SK-N-SH (cell line): ENCODE data around the gene LIN28B. TPM values are rescaled to one million over a fixed set of nuclear protein-coding genes. Genes with fewer than 3 reads are reported as not detected.

Experiments
- CTCF ChIA-PET: fragments of 300-600, 350-600 bp; formaldehyde crosslinking; extraction: SDS; loops from one replicate; lab custom pipeline; 2021; lab: Yijun Ruan, JAX
- POLR2A ChIA-PET: fragments of 350-600 bp; sonication (Branson Sonifier 250); formaldehyde crosslinking; extraction: SDS; loops from one replicate; lab custom pipeline; 2020; ENCODE audit warnings: antibody characterized with exemption, inconsistent platforms; lab: Yijun Ruan, JAX
- DNase-seq: peaks from one replicate; pipeline ENCODE4 v3.0.0; 2012
- H2AFZ ChIP-seq: fragments of 200-600 bp; sonication (generic); 2 replicates; pipeline ENCODE4 v1.8.1; 2016; ENCODE audit warnings: antibody characterized with exemption, mild to moderate bottlenecking, low read depth
- H3F3A ChIP-seq: fragments of 200-600 bp; sonication (generic); replicated peaks from 2 replicates; pipeline ENCODE3; 2016; ENCODE audit warnings: antibody characterized with exemption, mild to moderate bottlenecking; ENCODE audit not compliant: insufficient read depth
- H3K27ac ChIP-seq, 2 experiments: fragments of 200-500 bp in 1 of 2; fragments of 200-600 bp in 1 of 2; sonication (Bioruptor generic) in 1 of 2; sonication (generic), shearing (Covaris generic) in 1 of 2; 2 replicates each; pipeline versions ENCODE4 v1.5.1 to v1.6.1; 2014 to 2016; ENCODE audit warnings: low read depth in 2 of 2, inconsistent platforms in 1 of 2, low read length in 1 of 2, mild to moderate bottlenecking in 1 of 2, mixed read lengths in 1 of 2
- H3K27me3 ChIP-seq: fragments of 200-600 bp; sonication (generic), shearing (Covaris generic); 2 replicates; pipeline ENCODE4 v1.6.1; 2016; ENCODE audit warnings: mixed run types; ENCODE audit not compliant: insufficient read depth
- H3K36me3 ChIP-seq, 2 experiments: fragments of 200-500 bp in 1 of 2; fragments of 200-600 bp in 1 of 2; sonication (Bioruptor generic) in 1 of 2; sonication (generic) in 1 of 2; replicated peaks in 1 of 2; 2 replicates each; pipeline versions ENCODE3 to v1.5.1; 2014 to 2016; ENCODE audit warnings: low read length in 1 of 2, mild to moderate bottlenecking in 1 of 2; ENCODE audit not compliant: insufficient read depth in 2 of 2, control insufficient read depth in 1 of 2
- H3K4me1 ChIP-seq, 2 experiments: fragments of 200-500 bp in 1 of 2; fragments of 200-600 bp in 1 of 2; sonication (Bioruptor generic) in 1 of 2; sonication (generic), shearing (Covaris generic) in 1 of 2; 2 replicates each; pipeline versions ENCODE4 v1.5.1 to v1.6.1; 2014 to 2016; ENCODE audit warnings: low read depth in 1 of 2, low read length in 1 of 2, mixed run types in 1 of 2; ENCODE audit not compliant: insufficient read depth in 2 of 2, control insufficient read depth in 1 of 2
- H3K4me2 ChIP-seq: fragments of 200-600 bp; sonication (generic), shearing (Covaris generic); 2 replicates; pipeline ENCODE4 v1.6.1; 2017; ENCODE audit warnings: mixed run types
- H3K4me3 ChIP-seq, 2 experiments: fragments of 200-500 bp in 1 of 2; fragments of 200-600 bp in 1 of 2; sonication (Bioruptor generic) in 1 of 2; sonication (generic), shearing (Covaris generic) in 1 of 2; 2 replicates each; pipeline versions ENCODE4 v1.5.1 to v1.8.1; 2014 to 2016; ENCODE audit warnings: low read depth in 2 of 2, inconsistent platforms in 1 of 2, low read length in 1 of 2, mild to moderate bottlenecking in 1 of 2, mixed read lengths in 1 of 2, moderate library complexity in 1 of 2
- H3K79me2 ChIP-seq: fragments of 200-600 bp; sonication (generic); 2 replicates; pipeline ENCODE4 v1.8.1; 2017; ENCODE audit warnings: mild to moderate bottlenecking; ENCODE audit not compliant: insufficient read depth
- H3K9ac ChIP-seq: fragments of 200-600 bp; sonication (generic); 2 replicates; pipeline ENCODE4 v1.6.1; 2017; ENCODE audit warnings: mixed run types
- H3K9me2 ChIP-seq: fragments of 200-600 bp; sonication (generic); 2 replicates; pipeline ENCODE4 v1.6.1; 2017; ENCODE audit warnings: mixed run types
- H3K9me3 ChIP-seq: fragments of 200-600 bp; sonication (generic); 2 replicates; pipeline ENCODE4 v1.6.1; 2017; ENCODE audit warnings: mixed run types, mild to moderate bottlenecking, moderate library complexity
- H4K20me1 ChIP-seq: fragments of 200-600 bp; sonication (generic); 2 replicates; pipeline ENCODE4 v1.6.1; 2017; ENCODE audit warnings: mild to moderate bottlenecking, mixed run types; ENCODE audit not compliant: insufficient read depth
- EP300 ChIP-seq, 2 experiments: IDR thresholded peaks; 2 replicates each; pipeline versions ENCODE4 v1.4.0 to v1.6.1; 2012; ENCODE audit warnings: borderline replicate concordance in 1 of 2, low read depth in 1 of 2, low read length in 1 of 2
- FOXJ3 ChIP-seq: sonication (generic); formaldehyde crosslinking; IDR thresholded peaks from 2 replicates; pipeline ENCODE4 v1.5.1; 2020; ENCODE audit warnings: mild to moderate bottlenecking, missing genetic modification reagents
- FOXM1 ChIP-seq: IDR thresholded peaks from 2 replicates; pipeline ENCODE4 v1.4.0; 2012; ENCODE audit warnings: low read depth, mild to moderate bottlenecking
- GATA2 ChIP-seq: sonication (generic); formaldehyde crosslinking; IDR thresholded peaks from 2 replicates; pipeline ENCODE4 v1.5.0; 2020; ENCODE audit warnings: mild to moderate bottlenecking, missing genetic modification reagents
- JUND ChIP-seq: IDR thresholded peaks from 2 replicates; pipeline ENCODE4 v1.4.0; 2012
- MXI1 ChIP-seq: IDR thresholded peaks from 2 replicates; pipeline ENCODE4 v1.6.1; 2012; ENCODE audit warnings: mild to moderate bottlenecking, low read depth, low read length, improper control_type of control experiment
- POLR2AphosphoS5 ChIP-seq: IDR thresholded peaks from 2 replicates; pipeline ENCODE4 v1.6.1; 2012; ENCODE audit warnings: low read depth, low read length
- RXRA ChIP-seq: IDR thresholded peaks from 2 replicates; pipeline ENCODE4 v1.4.0; 2012; ENCODE audit warnings: low read depth, mild to moderate bottlenecking, borderline replicate concordance
- SMC3 ChIP-seq: IDR thresholded peaks from 2 replicates; pipeline ENCODE4 v1.6.1; 2012; ENCODE audit warnings: low read depth, low read length, improper control_type of control experiment
- TAF1 ChIP-seq: IDR thresholded peaks from 2 replicates; pipeline ENCODE4 v1.6.1; 2012; ENCODE audit warnings: low read depth, mild to moderate bottlenecking, low read length, moderate library complexity, borderline replicate concordance
- WGBS: methylation state at CpG from one replicate; pipeline ENCODE4 v1.1.6; 2017; ENCODE audit warnings: low lambda C conversion rate; 5-methylcytosine and 5-hydroxymethylcytosine counted together
- polyA plus RNA-seq, 3 experiments: library from polyadenylated mRNA; depleted of rRNA; stranded (reverse); fragments of >200 nt; gene quantifications; 2 replicates each; pipeline ENCODE4 v1.2.3, GENCODE V29; 2012
- TF ChIP-seq, protein P1 (sequence below): IDR thresholded peaks from 2 replicates; pipeline ENCODE4 v1.4.0; 2012; ENCODE audit warnings: low read depth
- TF ChIP-seq, protein P2 (sequence below): fragments of 150-350 bp; IDR thresholded peaks from 2 replicates; pipeline ENCODE4 v1.6.1; 2016; ENCODE audit warnings: mild to moderate bottlenecking, low read depth, low read length

The LIN28B gene
- polyA plus RNA-seq, 1 of the 3 experiments (the other 2 are of a cell fraction): 0.67 TPM

DNA sequence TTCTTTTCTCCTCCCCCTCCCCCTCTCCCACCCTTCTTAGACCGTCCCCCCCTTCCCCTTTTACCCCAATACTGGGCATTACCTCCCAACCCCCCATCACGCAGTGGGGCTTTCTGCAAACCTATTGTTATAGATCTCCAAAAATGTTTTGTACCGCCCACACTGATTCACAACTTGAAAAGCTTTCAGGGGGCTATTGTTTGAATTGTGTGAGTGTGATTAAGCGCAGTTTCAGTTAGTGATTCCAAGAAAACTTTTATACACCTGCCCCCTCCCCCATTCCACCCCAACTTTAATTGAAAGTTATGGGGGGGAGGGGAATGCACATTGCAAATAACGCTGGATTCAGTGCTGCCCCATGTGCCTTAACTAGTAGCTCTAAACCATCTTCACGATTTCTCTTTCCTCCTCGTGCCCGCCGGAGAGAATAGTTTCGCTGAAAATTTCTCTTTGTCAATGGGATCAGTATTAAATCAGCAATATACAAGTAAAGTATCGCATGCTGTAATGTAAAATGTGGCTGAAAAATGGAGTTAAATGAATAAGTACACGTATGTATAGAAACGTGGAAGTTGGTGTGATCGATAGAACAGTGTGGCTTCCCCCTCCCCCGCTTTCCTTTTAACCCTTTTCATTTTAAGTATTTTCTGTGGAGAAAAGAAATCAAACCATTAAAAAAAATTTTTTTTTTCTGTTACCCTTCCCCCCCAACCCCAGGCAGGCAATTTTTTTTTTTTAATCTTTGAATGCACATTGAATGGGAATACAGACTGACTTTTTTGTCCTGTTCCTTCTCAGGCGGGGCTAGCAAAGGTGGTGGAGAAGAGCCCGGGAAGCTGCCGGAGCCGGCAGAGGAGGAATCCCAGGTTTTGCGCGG lies 632 bp downstream of the LIN28B start:
- CTCF ChIA-PET: interaction anchor here (1.0 to 4.3 kb wide), 2 partner anchors 43 to 120 kb away, joined by 3 to 18 read pairs; no protein-coding TSS in a partner anchor
- Histone ChIP-seq H3K36me3 (peaks cover 0 to 5% of the 10 kb centered on the region in 2 experiments), H3K27ac (peak overlapping the region; percentile 36 to 91), H3F3A (peaks cover 12% of the 10 kb centered on the region)
- 46% methylated on average over 21 of the region's 21 CpGs for WGBS
- TF ChIP-seq JUND: no peak
- no peak for TF ChIP-seq RXRA
- no peak for TF ChIP-seq FOXM1
- TF ChIP-seq, protein P1, sequence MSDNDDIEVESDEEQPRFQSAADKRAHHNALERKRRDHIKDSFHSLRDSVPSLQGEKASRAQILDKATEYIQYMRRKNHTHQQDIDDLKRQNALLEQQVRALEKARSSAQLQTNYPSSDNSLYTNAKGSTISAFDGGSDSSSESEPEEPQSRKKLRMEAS: peak; percentile 32
- 0 out of 2 replicates have a peak, but pooled peaks have one; percentile 8 for TF ChIP-seq POLR2AphosphoS5
- 0 out of 2 replicates have a peak, but pooled peaks have one; percentile 9 for TF ChIP-seq MXI1
- TF ChIP-seq TAF1: 0 out of 2 replicates have a peak, but pooled peaks have one; percentile 41
- TF ChIP-seq, protein P2, sequence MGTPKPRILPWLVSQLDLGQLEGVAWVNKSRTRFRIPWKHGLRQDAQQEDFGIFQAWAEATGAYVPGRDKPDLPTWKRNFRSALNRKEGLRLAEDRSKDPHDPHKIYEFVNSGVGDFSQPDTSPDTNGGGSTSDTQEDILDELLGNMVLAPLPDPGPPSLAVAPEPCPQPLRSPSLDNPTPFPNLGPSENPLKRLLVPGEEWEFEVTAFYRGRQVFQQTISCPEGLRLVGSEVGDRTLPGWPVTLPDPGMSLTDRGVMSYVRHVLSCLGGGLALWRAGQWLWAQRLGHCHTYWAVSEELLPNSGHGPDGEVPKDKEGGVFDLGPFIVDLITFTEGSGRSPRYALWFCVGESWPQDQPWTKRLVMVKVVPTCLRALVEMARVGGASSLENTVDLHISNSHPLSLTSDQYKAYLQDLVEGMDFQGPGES: no peak
- TF ChIP-seq EP300 (IDR thresholded peaks at IDR 0.05; ENCODE audit: borderline replicate concordance in 1 of 2, low read depth in 1 of 2, low read length in 1 of 2): no peak
- TF ChIP-seq FOXJ3: no peak
- TF ChIP-seq SMC3: no peak
- TF ChIP-seq GATA2 (CRISPR knock-in tag): no peak
- TF ChIP-seq, all 33 proteins: peak for 4
- Histone ChIP-seq H3K79me2 (no peaks in the 10 kb centered on the region), H3K27me3 (peaks cover 11% of the 10 kb centered on the region; the same call in 1 of the 2 replicates), H2AFZ (peak overlapping the region; percentile 85), H4K20me1 (no peaks in the 10 kb centered on the region), H3K4me3 (peak overlapping the region; percentile 55 to 64), H3K9ac (peak overlapping the region; percentile 40; the same call in 1 of the 2 replicates), H3K9me3 (no peaks in the 10 kb centered on the region), H3K9me2 (no peaks in the 10 kb centered on the region), H3K4me2 (peak overlapping the region; percentile 73), H3K4me1 (no peaks in the 10 kb centered on the region; a peak in 1 of 4 replicates)
- POLR2A ChIA-PET: interaction anchor here (0.9 kb wide), 1 partner anchor 18 kb away, joined by 3 read pairs; no protein-coding TSS in a partner anchor
- no peak for DNase-seq
